ENCODE measurements around the gene DDAH2.

DNA sequence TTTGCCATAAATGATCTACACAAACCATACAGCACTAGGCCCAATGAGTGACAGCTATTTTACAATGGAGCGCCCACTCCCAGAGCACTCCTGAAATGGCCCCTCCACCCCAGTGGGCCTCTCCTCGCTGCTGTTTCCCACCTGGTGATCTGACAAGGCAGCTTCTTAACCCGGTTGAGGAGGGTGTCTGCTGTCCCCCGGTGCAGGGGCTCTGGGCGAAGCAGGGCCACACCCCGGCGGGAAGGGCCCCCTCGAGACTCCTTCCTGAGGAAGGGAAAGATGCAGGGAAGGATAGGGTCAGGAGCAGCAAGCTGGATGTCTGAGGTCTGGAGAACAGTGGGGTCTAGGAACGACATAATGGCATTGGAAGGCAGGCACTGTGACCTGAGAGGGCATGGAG lies 36.2 kb downstream of the DDAH2 start:
- no peak for TF ChIP-seq RAD21 (IDR thresholded peaks at IDR 0.05; ENCODE audit: low read depth)
- no peak for TF ChIP-seq POLR2A (IDR thresholded peaks at IDR 0.05; ENCODE audit: borderline replicate concordance, extremely low read depth, insufficient read depth, insufficient read length)
- TF ChIP-seq TCF7L2 (IDR thresholded peaks at IDR 0.05; ENCODE audit: borderline replicate concordance, extremely low read depth, insufficient read depth, insufficient read length), result no peak
- TF ChIP-seq EZH2 (IDR thresholded peaks at IDR 0.05), result no peak
